ENCODE measurements around the gene LPAR3.

- no peak for TF ChIP-seq CTCF (tag by site-specific recombination; IDR thresholded peaks at IDR 0.05)
- TF ChIP-seq ZBTB1 (tag by site-specific recombination; IDR thresholded peaks at IDR 0.05): no peak
- TF ChIP-seq ZSCAN16 (tag by site-specific recombination; IDR thresholded peaks at IDR 0.05): no peak
- TF ChIP-seq KLF10 (tag by site-specific recombination; IDR thresholded peaks at IDR 0.05): no peak
- no peak for TF ChIP-seq ZNF561 (tag by site-specific recombination; IDR thresholded peaks at IDR 0.05; ENCODE audit: borderline replicate concordance)
- no peak for TF ChIP-seq ZNF530 (tag by site-specific recombination; IDR thresholded peaks at IDR 0.05; ENCODE audit: low read depth)
- no peak for TF ChIP-seq SP2 (tag by site-specific recombination; IDR thresholded peaks at IDR 0.05)
- no peak for TF ChIP-seq ZNF112 (tag by site-specific recombination; IDR thresholded peaks at IDR 0.05)
Observed at GRCh38 chr1:84916897-84917296, 23.9 kb upstream of the LPAR3 start.
